Activated B cell treated with CpG ODN at 0.5 μM for 24 hours (primary cell): Measurements from ENCODE around the gene GABRG3. TPM values are rescaled to one million over a fixed set of nuclear protein-coding genes. Genes with fewer than 3 reads are reported as not detected.

Experiments
- ATAC-seq: fragments of 200-7000 bp; cut with Tn5 transposase; one replicate; pipeline ENCODE4 v1.10.0; 2021; ENCODE audit warnings: low read depth, mild to moderate bottlenecking, moderate library complexity
- CTCF ChIA-PET: fragments of 350-600 bp; sonication (Branson Sonifier 250); formaldehyde crosslinking; loops from one replicate; lab custom pipeline; 2021; ENCODE audit warnings: antibody characterized with exemption; lab: Charles Lee
- POLR2A ChIA-PET: fragments of 350-600 bp; sonication (Branson Sonifier 250); formaldehyde crosslinking; loops from one replicate; lab custom pipeline; 2021; ENCODE audit warnings: antibody characterized with exemption; lab: Charles Lee
- DNase-seq: peaks from one replicate; pipeline ENCODE4 v3.0.0; 2022
- H3K27ac Mint-ChIP-seq: one replicate; pipeline ENCODE4 v1.8.0; 2020; ENCODE audit warnings: mixed read lengths
- H3K27me3 Mint-ChIP-seq: one replicate; pipeline ENCODE4 v1.8.0; 2021; ENCODE audit warnings: mixed read lengths
- H3K36me3 Mint-ChIP-seq: one replicate; pipeline ENCODE4 v1.8.0; 2021; ENCODE audit warnings: low read depth, mixed read lengths
- H3K4me1 Mint-ChIP-seq: one replicate; pipeline ENCODE4 v1.8.0; 2021; ENCODE audit warnings: mixed read lengths
- H3K4me3 Mint-ChIP-seq: one replicate; pipeline ENCODE4 v1.8.0; 2020; ENCODE audit warnings: mild to moderate bottlenecking, mixed read lengths
- H3K9me3 Mint-ChIP-seq: one replicate; pipeline ENCODE4 v1.8.0; 2020; ENCODE audit warnings: mixed read lengths
- CTCF ChIP-seq: fragments of 200-600 bp; IDR thresholded peaks from one replicate; pipeline ENCODE4 v1.8.0; 2022; ENCODE audit warnings: antibody characterized with exemption, mild to moderate bottlenecking
- intact Hi-C: fragments of 100-400 bp; cut with micrococcal nuclease; formaldehyde crosslinking; loops from one replicate; pipeline ENCODE4 v1.15.1; 2024
- total RNA-seq: library from RNA; stranded (reverse); gene quantifications from 2 replicates; pipeline ENCODE4 v1.2.3, GENCODE V29; 2022

The GABRG3 gene
- total RNA-seq, 1 donor from 2014 or later, result not detected

GRCh38 chr15:27273506-27273905 lies 302.5 kb downstream of the GABRG3 start:
- ATAC-seq (no peak), DNase-seq (no peak)
- Mint-ChIP-seq H3K27me3 (no peaks in the 10 kb centered on the region), H3K4me3 (no peak overlapping the region), H3K27ac (no peak overlapping the region), H3K9me3 (peaks cover 4% of the 10 kb centered on the region), H3K4me1 (no peaks in the 10 kb centered on the region), H3K36me3 (no peaks in the 10 kb centered on the region)
- intact Hi-C loops, result no loop called here
- TF ChIP-seq CTCF, result no peak
- POLR2A ChIA-PET, result no interaction called here
- CTCF ChIA-PET, result no interaction called here

- POLR2A ChIA-PET, result no interaction called here
- Mint-ChIP-seq H3K4me3 (no peak overlapping the region), H3K36me3 (no peaks in the 10 kb centered on the region), H3K4me1 (no peaks in the 10 kb centered on the region), H3K9me3 (peaks cover 3% of the 10 kb centered on the region), H3K27ac (no peak overlapping the region), H3K27me3 (no peaks in the 10 kb centered on the region)
- intact Hi-C loops, result no loop called here
- ATAC-seq (no peak), DNase-seq (no peak)
- CTCF ChIA-PET, result no interaction called here
- no peak for TF ChIP-seq CTCF
Measured at GRCh38 chr15:27278761-27279160, 307.8 kb downstream of the GABRG3 start.

GRCh38 chr15:27292641-27293040 lies 321.7 kb downstream of the GABRG3 start:
- CTCF ChIA-PET, result no interaction called here
- H3K27ac Mint-ChIP-seq, result no peak overlapping the region
- no peak for DNase-seq
- peaks cover 9% of the 10 kb centered on the region for H3K9me3 Mint-ChIP-seq
- POLR2A ChIA-PET, result no interaction called here
- intact Hi-C loops, result no loop called here
- no peak for TF ChIP-seq CTCF
- H3K4me3 Mint-ChIP-seq, result no peak overlapping the region
- no peaks in the 10 kb centered on the region for H3K36me3 Mint-ChIP-seq
- no peaks in the 10 kb centered on the region for H3K27me3 Mint-ChIP-seq
- ATAC-seq, result no peak
- no peaks in the 10 kb centered on the region for H3K4me1 Mint-ChIP-seq

GRCh38 chr15:27293607-27294006 lies 322.6 kb downstream of the GABRG3 start:
- ATAC-seq, result no peak
- TF ChIP-seq CTCF, result no peak
- ChIA-PET CTCF (no interaction called here), POLR2A (no interaction called here)
- Mint-ChIP-seq H3K4me1 (no peaks in the 10 kb centered on the region), H3K9me3 (peaks cover 9% of the 10 kb centered on the region), H3K4me3 (no peak overlapping the region), H3K27me3 (no peaks in the 10 kb centered on the region), H3K27ac (no peak overlapping the region), H3K36me3 (no peaks in the 10 kb centered on the region)
- DNase-seq, result no peak
- intact Hi-C loops, result no loop called here

GRCh38 chr15:27317736-27318135 lies 346.8 kb downstream of the GABRG3 start:
- DNase-seq, result no peak
- Mint-ChIP-seq H3K4me3 (no peak overlapping the region), H3K4me1 (no peaks in the 10 kb centered on the region), H3K9me3 (peaks cover 4% of the 10 kb centered on the region), H3K27me3 (no peaks in the 10 kb centered on the region), H3K36me3 (no peaks in the 10 kb centered on the region), H3K27ac (no peak overlapping the region)
- ATAC-seq, result no peak
- no peak for TF ChIP-seq CTCF
- CTCF ChIA-PET, result no interaction called here
- intact Hi-C loops, result no loop called here
- POLR2A ChIA-PET, result no interaction called here
